ENCODE measurements around the gene SEMA5A.

DNA sequence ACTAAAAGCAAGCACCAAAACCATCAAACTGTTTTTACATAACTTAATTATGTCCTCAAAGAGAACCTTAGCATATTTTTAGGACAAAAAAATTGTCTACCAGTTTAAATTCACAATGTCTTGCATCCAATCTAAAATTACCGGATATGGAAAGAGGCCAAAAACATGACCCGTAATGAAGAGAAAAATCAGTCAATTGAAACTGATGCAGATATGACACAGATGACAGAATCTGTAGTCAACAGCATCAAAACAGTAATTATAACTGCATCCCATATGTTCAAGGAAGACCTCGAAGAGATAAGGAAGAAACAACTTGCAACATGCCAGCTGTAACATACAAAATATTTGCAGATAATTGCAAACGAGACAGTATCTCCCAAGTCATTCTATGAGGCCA lies 473.2 kb downstream of the SEMA5A start:
- TF ChIP-seq GATA3 (IDR thresholded peaks at IDR 0.05; ENCODE audit: low read depth, low read length) (no peak), GATA2 (IDR thresholded peaks at IDR 0.05; ENCODE audit: low read depth, low read length) (no peak)

Measured in SH-SY5Y (cell line).